M059J (cell line): ENCODE results near the gene S100A16. TPM values are rescaled to one million over a fixed set of nuclear protein-coding genes. Genes with fewer than 3 reads are reported as not detected.
A peak's percentile ranks its signal among the peaks of the same experiment; 100 is the strongest.

ENCODE experiments used
- DNase-seq: peaks from one replicate; pipeline ENCODE4 v3.0.0-alpha.2; 2012; ENCODE audit warnings: low read depth
- total RNA-seq: library from RNA; depleted of rRNA; stranded (reverse); fragments of >200 nt; shearing (Covaris generic); gene quantifications from 2 replicates; pipeline ENCODE4 v1.2.3, GENCODE V29; 2014

Gene S100A16
- total RNA-seq, 1 experiment from 2014 or later = 138 TPM

DNA sequence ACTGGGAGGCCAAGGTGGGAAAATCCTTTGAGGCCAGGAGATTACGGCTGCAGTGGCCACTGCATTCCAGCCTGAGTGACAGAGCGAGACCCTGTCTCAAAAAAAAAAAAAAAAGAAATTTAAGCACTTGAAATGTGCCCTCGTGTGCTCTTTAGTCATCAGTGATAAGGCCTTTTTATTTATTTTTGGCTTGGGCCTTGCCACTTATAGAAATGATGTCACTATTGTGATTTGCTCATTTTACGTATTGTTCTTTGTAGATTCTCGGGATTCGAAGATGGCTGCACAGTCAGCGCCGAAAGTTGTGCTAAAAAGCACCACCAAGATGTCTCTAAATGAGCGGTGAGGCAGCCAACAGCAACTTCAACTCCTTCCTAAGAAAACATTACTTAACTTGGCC is 23.4 kb upstream of the S100A16 start:
- no peak for DNase-seq

- DNase-seq = no peak
These were observed 22.9 kb upstream of the S100A16 start for GRCh38 chr1:153635872-153636271.

- peak; percentile 97 for DNase-seq
These were observed 21.1 kb upstream of the S100A16 start, which contains the start of gene CHTOP for GRCh38 chr1:153633754-153634665. CHTOP (plus strand) TSS chr1:153634066; CDS start chr1:153636589, 2,523 bp downstream.

GRCh38 chr1:153633161-153633753 is 20.3 kb upstream of the S100A16 start:
- DNase-seq = no peak

DNA sequence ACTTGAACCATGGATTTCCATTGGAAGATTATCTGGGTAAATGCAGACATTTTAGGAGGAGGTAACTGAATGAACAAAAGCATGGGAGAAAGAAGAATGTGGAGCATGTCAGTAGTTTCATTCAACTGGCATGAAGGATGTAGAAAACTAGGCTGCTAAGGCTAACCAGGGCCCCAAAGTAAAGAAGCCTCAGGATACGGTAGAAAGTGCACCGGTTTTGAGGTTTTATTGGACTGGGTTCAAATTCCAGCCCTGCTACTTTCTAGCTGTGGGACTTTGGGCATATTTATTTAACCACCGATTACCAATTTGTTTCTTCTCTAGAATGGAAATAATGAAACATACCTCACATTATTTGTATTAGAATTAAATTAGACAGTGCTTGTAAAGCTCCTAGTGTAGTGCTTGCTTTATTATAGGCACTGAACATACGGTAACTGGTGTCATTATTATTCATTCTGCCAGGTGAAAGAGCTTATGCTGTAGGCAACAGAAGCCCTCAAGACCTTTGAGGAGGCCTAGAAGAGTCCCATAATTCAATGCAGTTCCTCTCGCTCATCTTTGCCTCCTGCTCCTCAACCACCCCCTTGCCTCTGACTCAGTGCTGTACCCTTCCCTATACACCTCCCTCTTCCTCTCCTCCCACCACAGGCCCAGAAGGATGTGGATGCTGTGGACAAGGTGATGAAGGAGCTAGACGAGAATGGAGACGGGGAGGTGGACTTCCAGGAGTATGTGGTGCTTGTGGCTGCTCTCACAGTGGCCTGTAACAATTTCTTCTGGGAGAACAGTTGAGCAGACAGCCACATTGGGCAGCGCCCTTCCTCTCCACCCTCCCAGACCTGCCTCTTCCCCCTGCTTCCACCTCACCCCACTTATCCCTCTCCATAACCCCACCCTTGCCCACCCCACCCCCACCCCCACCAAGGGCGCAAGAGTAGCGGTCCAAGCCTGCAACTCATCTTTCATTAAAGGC is 18.4 kb upstream of the S100A16 start:
- no peak for DNase-seq

- DNase-seq = no peak
These were observed 17.4 kb upstream of the S100A16 start for GRCh38 chr1:153630384-153630783.

DNA sequence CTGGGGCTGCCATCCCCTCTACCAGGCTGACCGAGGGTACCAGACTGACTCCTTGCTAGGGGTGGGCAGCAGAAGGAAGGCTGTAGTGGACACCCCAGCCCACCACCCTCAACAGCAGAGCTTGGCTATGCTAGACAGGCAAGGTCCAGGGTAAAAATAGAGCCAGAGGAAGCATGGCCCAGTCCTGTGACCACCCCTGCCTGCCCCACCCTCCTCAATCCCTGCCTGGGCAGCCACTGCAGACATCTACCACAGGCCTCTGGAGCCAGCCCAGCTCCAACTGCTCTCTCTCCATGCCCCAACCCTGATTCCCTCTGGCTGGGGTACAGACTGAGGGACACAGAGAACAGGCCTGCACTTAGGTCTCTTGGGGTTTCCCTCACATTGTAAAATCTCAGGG is 17.0 kb upstream of the S100A16 start:
- no peak for DNase-seq

GRCh38 chr1:153629343-153629665 is 16.4 kb upstream of the S100A16 start:
- no peak for DNase-seq

- DNase-seq = no peak
These were observed 15.9 kb upstream of the S100A16 start for GRCh38 chr1:153628638-153629342.

DNA sequence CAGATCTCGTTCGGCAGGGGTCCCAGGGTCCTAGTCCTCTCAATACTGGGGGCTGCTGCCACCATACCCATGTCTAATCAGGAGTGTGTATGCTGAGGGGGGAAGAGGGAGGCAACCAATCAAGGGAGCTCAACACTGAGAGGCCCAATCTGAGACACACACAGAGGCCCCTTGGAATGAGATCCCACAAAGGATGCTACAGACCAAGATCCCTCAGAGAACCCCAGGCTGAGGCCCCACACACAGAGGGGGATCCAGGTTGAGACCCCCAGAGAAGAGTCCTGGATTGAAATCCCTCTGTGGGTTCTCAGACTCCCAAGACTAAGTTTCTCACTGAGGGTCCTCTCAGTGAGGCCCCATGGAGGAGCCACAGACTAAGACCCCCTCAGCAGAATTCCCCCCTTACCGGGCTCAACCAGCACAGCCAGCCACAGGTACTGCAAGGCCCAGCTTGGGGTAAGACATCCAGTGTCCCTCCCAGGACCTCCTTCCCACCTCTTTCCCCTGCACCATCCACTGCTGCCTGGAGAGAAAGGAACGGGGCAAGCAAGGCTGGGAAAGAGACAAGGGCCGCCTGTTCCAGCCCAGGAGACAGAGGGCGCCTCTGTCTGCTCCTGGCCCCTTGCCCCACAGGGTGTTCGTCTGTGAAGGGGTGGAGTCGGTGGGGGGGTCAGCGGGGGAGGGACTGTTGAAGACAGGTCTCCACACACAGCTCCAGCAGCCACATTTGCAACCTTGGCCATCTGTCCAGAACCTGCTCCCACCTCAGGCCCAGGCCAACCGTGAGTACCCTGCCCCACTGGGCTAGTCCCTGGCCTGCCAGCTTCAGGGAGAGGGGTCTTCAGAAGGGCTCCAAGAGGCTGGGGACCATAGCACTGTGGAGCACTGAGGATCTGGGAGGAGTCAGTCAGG is 15.0 kb upstream of the S100A16 start, which contains the start of gene S100A1:
Gene S100A1, plus strand, starts transcription at position 720 of the 912 bp plus-strand sequence. CDS start 2,088 bp downstream, outside the sequence.
- no peak for DNase-seq

DNA sequence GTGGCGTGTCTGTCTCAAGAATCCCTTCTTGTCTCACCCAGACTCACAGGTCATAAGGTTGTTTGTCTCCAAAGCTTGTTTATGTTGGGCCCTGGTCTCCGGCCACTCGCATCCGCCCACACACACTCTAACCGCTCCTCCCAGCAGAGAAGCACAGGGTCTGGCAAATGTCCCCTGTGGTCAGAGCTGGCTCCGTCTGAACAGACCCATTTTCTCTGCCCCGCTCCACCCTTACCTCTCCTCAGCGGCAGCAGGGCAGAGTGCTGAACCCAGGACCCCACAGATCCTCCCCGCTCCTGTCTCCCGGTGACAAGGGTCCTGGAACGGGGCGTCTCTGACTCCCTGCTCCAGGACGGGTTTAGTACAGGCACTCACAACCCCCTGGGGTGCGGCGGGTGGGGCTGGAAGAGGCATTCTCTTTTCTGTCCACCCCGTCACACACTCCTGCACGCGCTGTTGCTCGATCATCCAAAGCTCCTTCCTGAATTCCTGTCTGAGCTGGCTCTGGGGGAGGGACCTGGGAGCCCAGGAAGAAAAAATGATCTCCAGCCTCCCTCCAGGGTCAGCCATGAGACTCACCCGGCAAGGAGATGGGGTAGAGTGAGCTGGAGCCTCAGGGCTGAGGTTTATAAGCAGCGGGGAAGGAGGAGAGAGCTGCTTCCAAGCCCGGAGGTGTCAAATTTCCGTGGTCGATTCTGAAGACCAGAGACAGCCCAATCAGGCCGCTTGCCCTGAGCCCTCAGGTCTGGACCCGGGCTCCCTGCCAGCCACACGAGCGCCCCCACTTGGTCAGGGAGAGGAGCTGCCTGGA is 14.2 kb upstream of the S100A16 start, which contains the start of gene S100A13:
Gene S100A13, minus strand, starts transcription at position 602 of the 811 bp plus-strand sequence. CDS start 1,033 bp downstream, outside the sequence.
- peak; percentile 98 for DNase-seq

DNA sequence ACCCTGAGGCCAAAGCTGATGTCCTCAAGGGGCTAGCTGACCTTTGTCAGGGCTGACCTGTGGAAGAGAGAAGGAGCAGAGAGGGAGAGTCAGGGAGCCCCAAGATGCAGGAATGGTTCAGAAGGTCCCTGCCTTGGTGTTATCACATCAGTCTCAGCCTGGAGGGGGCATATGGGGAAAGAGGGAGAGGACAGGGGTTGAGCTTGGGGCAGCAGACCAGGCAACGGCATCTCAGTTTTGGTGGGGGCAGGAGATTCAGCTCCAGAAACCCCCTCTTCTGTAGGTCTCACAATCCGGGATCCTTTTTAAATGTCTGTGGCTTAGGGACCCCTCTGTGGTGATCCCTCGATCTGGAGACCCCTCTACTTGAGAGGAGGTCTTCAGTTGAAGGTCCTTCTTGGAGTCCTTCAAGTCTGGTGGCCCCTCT is 13.6 kb upstream of the S100A16 start:
- DNase-seq = no peak

DNA sequence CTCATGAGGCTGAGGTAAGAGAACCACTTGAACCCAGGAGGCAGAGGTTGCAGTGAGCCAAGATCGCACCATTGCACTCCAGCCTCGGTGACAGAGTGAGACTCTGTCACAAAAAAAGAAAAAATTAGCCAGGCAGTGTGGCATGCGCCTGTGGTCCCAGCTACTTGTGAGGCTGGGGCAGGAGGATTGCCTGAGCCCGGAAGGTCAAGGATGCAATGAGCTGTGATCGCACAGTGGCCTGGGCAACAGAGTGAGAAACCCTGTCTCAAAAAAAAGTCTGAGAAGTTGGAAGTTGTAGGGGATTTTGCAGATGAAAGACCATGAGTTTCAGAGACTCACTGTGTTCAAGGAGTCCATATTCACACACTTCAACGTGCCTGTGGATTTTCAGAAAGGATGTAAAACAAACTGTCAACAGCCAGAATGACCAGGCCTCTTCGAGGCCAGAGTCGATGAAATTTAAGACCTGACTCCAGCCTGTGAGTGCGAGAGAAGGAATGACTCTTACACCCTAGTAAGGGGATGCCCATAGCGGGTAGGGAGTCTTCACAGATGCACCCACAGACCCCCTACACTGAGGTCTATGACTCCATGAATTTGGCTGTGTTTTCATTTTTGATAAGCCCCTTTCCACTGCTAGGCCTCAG is 12.2 kb upstream of the S100A16 start:
- no peak for DNase-seq

- no peak for DNase-seq
These were observed 10.2 kb upstream of the S100A16 start for GRCh38 chr1:153623101-153623500.

DNA sequence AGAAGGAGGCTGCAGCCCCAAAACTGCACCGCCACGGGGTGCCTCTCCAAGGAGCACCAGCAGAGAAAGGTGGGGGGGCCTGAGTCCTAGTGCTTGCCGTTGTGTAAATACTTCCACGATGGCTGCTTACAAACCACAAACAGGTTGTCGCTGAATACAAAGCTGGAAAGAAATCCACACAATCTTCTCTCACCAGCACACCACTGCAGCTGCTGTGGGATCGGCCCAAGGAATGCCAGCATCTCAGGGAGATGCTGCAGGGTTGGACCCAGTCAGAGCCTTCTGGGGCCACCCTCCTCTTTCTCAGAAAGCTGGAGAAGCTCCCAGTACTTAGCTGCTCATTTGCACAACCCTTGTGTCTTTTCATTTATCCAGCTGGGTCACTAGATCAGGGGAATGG is 6.2 kb upstream of the S100A16 start:
- DNase-seq = no peak

DNA sequence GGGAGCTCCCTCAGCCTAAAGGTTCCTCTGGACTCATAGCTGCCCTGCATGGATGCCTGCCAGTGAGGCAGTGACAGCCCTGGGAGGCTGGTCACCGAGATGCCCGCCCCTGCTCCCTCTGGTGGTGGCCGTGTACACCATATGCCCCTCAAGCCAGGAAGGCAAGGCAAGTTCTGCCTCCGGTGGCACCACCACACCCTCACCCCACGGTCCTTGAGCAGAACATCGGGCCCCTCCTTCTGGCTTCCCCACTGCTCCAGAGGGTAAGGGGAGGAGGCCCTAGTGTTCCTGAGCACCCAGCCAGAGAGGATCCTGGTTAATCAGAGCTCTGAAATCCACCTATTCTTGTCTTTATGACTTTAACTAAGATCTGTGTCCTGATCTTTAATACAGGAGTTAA is 4.7 kb upstream of the S100A16 start:
- DNase-seq = peak; percentile 74

GRCh38 chr1:153616917-153617311 is 4.0 kb upstream of the S100A16 start:
- no peak for DNase-seq

DNA sequence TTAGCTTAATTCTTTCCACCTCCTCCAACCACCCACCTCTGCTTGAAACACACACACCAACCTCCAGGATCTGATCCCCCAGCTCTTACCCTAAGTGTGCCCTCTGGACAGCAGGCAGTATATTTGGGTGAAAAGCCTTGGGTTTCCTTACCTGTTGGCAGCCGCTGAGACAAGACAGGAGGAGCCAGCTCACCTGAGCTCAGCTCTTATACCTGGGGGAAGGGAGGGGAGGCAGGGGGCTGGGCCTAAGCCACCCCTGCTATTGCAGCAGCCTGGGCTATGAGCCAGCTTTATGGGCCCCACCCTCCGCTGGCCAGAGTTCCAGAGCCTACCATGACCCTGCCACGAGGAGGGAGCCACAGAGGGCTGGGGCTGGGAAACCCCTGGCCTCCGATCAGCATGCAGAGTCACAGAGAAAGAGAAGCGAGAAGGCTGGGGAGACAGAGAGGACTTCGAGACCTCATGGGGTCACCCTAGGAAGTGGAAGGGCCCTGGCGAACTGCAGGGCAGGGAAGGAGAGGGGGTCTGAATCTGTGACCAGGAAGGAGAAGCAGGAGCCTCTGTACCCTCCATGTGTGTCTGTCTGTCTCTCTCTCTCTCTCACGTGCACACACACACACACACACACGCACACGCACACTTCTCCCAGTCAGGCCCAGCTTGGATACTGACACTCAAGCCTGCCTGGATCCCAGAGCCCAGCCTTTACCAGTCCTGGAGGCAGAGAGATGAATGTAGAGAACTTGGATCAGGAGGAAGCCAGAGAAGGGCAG is 3.4 kb upstream of the S100A16 start, which contains the start of gene S100A14:
Gene S100A14, minus strand, starts transcription at position 182 of the 773 bp plus-strand sequence. CDS start 467 bp downstream, outside the sequence.
- DNase-seq = no peak
